Colonic mucosa (tissue), 4 donors: Measurements from ENCODE around the gene MB. TPM values are rescaled to one million over a fixed set of nuclear protein-coding genes. Genes with fewer than 3 reads are reported as not detected.

Experiments used
- DNase-seq: peaks from one replicate; pipeline ENCODE4 v3.0.0-alpha.2; 2020
- H3K27ac ChIP-seq: fragments of 200-600 bp; one replicate; pipeline ENCODE4 v1.8.0; 2021
- H3K27me3 ChIP-seq: fragments of 200-600 bp; one replicate; pipeline ENCODE4 v1.8.0; 2021
- H3K36me3 ChIP-seq: fragments of 200-600 bp; one replicate; pipeline ENCODE4 v1.8.0; 2021
- H3K4me1 ChIP-seq: fragments of 200-600 bp; one replicate; pipeline ENCODE4 v1.8.0; 2021; ENCODE audit warnings: mild to moderate bottlenecking
- H3K4me3 ChIP-seq: fragments of 200-600 bp; one replicate; pipeline ENCODE4 v1.8.0; 2021
- H3K9ac ChIP-seq, 2 donors: one replicate each; pipeline ENCODE4 v1.7.0; 2013; ENCODE audit warnings: control low read depth in 2 of 2, low read depth in 2 of 2, low read length in 2 of 2
- H3K9me3 ChIP-seq: fragments of 200-600 bp; one replicate; pipeline ENCODE4 v1.8.0; 2021
- intact Hi-C: fragments of 100-400 bp; cut with DNase I; formaldehyde crosslinking; loops from one replicate; pipeline ENCODE4 v1.14.1; 2022
- total RNA-seq, 2 donors: library from RNA; stranded (reverse); fragmentation: NEBNext Ultra II Directional in 1 of 2; extraction: Animal tissue kit (Norgen Biotek cat#: 25700) in 1 of 2; gene quantifications; one replicate each; pipeline ENCODE4 v1.2.1, GENCODE V29; 2021
- TF ChIP-seq, protein P1 (sequence below): fragments of 200-600 bp; IDR thresholded peaks from one replicate; pipeline ENCODE4 v1.8.0; 2022; ENCODE audit warnings: antibody characterized with exemption, mild to moderate bottlenecking
- donor health status: healthy.
- donor health status: DM: no; HTN: no; CAD: no.
- donor health status: DM: no; HTN: no; CAD: no.

The MB gene
- total RNA-seq, 2 donors from 2014 or later, result 2.9 to 8.8 TPM

DNA sequence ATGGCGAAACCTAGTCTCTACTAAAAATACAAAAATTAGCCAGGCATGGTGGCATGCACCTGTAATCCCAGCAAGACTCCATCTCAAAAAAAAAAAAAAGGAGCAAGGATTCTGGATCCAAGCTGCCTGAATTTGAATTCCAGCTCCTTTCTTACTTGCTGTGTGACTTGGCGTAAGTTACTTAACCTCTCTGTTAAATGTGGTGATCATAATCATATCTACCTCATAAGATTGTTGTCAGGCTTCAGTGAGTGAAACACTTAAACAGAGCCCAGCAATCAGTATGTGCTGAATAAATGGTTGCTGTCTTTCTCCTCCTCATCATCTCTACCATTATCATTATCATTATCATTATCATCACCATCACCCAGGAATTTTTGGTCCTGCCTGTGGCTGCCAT, 2.7 kb downstream of the MB start:
- TF ChIP-seq, protein P1, sequence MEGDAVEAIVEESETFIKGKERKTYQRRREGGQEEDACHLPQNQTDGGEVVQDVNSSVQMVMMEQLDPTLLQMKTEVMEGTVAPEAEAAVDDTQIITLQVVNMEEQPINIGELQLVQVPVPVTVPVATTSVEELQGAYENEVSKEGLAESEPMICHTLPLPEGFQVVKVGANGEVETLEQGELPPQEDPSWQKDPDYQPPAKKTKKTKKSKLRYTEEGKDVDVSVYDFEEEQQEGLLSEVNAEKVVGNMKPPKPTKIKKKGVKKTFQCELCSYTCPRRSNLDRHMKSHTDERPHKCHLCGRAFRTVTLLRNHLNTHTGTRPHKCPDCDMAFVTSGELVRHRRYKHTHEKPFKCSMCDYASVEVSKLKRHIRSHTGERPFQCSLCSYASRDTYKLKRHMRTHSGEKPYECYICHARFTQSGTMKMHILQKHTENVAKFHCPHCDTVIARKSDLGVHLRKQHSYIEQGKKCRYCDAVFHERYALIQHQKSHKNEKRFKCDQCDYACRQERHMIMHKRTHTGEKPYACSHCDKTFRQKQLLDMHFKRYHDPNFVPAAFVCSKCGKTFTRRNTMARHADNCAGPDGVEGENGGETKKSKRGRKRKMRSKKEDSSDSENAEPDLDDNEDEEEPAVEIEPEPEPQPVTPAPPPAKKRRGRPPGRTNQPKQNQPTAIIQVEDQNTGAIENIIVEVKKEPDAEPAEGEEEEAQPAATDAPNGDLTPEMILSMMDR, result no peak
- intact Hi-C loops, result no loop called here
- Histone ChIP-seq H3K9ac (no peak overlapping the region), H3K27me3 (no peaks in the 10 kb centered on the region), H3K4me1 (no peaks in the 10 kb centered on the region), H3K36me3 (no peaks in the 10 kb centered on the region), H3K4me3 (no peak overlapping the region), H3K9me3 (no peaks in the 10 kb centered on the region), H3K27ac (no peak overlapping the region)
- no peak for DNase-seq

DNA sequence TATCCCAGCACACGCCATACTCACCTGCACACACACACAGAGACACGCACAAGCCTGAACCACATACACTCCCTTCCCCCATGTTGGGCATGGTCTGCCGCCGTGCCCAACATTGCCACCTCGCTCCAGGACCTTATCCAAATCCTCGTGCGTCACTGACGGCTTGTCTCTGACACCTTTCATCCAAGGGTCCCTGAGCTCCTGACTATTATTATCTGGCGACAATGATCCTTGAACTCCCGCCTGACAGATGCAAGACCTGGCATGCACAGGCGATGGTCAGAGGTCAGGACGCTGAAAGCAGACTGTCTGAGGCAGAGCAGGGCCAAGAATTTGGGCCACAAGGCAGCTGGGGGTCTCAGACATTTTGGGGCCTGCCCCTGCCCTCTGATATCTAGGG, 4.2 kb downstream of the MB start:
- Histone ChIP-seq H3K4me3 (no peak overlapping the region), H3K27ac (no peak overlapping the region), H3K9me3 (no peaks in the 10 kb centered on the region), H3K9ac (no peak overlapping the region), H3K4me1 (no peaks in the 10 kb centered on the region), H3K36me3 (no peaks in the 10 kb centered on the region), H3K27me3 (no peaks in the 10 kb centered on the region)
- no peak for DNase-seq
- intact Hi-C loops, result no loop called here
- TF ChIP-seq, protein P1, result no peak

DNA sequence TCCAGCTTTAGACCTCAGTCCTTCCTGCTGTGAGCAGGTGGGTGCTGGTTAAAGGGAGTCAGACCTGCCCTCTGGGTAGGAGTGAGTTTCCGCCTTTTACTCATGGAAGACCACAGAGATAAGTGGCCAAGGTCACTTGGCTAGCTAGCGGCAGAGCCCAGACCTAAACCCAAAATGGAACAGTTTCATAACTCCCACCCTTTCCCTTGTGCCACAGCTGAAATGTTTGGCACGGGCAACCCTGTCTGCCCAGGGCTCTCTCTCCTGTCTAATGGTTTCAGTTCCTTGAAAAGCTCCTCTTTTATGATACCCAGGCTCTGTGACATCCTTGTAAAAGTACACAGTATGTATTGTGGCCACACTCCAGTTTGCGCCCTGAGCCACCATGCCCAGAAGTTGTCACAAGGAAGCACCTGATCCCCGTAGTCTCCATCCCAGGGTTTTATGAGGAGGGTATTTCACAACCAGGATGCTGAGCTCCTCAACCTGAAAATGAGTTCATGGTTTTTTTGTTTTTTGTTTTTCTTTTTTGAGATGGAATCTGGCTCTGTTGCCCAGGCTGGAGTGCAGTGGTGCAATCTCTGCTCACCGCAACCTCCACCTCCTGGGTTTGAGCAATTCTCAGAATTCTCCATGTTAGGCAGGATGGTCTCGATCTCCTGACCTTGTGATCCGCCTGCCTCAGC, 5.1 kb downstream of the MB start:
- peak; percentile 51 for DNase-seq
- Histone ChIP-seq H3K4me1 (no peaks in the 10 kb centered on the region), H3K36me3 (no peaks in the 10 kb centered on the region), H3K4me3 (no peak overlapping the region), H3K9ac (peak overlapping the region; percentile 2 to 30), H3K27me3 (no peaks in the 10 kb centered on the region), H3K27ac (peak overlapping the region; percentile 47), H3K9me3 (no peaks in the 10 kb centered on the region)
- intact Hi-C loops, result no loop called here
- TF ChIP-seq, protein P1, result no peak

DNA sequence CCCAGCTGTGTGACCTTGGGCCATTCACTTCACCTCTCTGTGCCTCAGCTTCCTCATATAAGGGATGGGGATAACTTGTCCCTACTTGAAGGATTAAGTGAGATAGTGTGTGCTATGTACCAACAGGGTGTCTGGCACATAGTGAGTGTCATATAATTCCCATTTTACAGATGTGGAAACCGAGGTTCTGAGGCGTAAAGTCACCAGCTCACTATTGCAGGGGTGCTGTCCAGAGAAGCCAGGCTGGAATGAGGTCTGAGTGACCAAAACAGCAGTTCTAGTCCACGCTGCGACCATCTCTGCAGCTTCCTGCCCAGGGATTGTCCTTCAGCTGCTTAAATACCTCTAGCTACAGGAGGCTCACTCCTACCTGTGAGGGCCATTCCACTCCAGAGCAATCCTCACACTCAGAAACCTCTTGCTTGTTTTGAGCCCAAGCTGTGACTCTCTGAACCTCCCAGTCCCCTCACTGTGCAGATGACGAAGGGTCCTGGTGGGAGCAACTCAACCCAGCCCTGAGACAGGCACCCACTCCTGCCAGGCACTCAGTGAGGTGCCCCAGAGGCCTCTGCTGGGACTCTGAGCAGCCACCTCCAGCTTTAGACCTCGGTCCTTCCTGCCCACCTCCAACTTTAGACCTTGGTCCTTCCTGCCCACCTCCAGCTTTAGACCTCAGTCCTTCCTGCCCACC, 5.8 kb downstream of the MB start:
- H3K9ac ChIP-seq, result peak overlapping the region; percentile 2 to 30
- intact Hi-C loops, result no loop called here
- DNase-seq, result no peak
- no peaks in the 10 kb centered on the region for H3K9me3 ChIP-seq
- no peaks in the 10 kb centered on the region for H3K36me3 ChIP-seq
- H3K4me3 ChIP-seq, result no peak overlapping the region
- TF ChIP-seq, protein P1, result no peak
- H3K4me1 ChIP-seq, result no peaks in the 10 kb centered on the region
- H3K27ac ChIP-seq, result peak overlapping the region; percentile 47
- H3K27me3 ChIP-seq, result no peaks in the 10 kb centered on the region

DNA sequence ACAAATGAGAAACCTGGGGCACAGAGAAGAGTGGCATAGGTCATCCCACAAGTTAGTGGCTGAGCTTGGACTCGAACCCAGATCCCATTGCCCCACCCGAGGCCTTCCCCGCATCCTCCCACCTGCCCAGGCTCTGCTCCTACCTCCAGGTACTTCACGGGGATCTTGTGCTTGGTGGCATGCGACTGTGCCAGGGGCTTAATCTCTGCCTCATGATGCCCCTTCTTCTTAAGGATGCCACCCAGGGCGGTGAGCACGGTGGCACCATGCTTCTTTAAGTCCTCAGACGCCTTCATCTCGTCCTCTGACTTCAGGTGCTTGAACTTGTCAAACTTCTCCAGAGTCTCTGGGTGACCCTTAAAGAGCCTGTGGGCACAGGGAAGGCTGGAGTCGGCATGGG, 6.4 kb downstream of the MB start:
- Histone ChIP-seq H3K9me3 (no peaks in the 10 kb centered on the region), H3K36me3 (no peaks in the 10 kb centered on the region), H3K4me1 (no peaks in the 10 kb centered on the region), H3K27ac (no peak overlapping the region), H3K9ac (no peak overlapping the region), H3K27me3 (no peaks in the 10 kb centered on the region), H3K4me3 (no peak overlapping the region)
- DNase-seq, result no peak
- TF ChIP-seq, protein P1, result no peak
- intact Hi-C loops, result no loop called here
